Liver (tissue), 9 donors: ENCODE results near the gene DPP6. TPM values are rescaled to one million over a fixed set of nuclear protein-coding genes. Genes with fewer than 3 reads are reported as not detected.

Experiments
- DNase-seq: peaks from one replicate; pipeline ENCODE4 v3.0.0-alpha.2; 2017; ENCODE audit warnings: low spot score
- H3K27ac ChIP-seq, 2 donors: one replicate each; pipeline ENCODE4 v1.7.0; 2013; ENCODE audit warnings: inconsistent platforms in 2 of 2, low read length in 2 of 2, control low read depth in 1 of 2, low read depth in 1 of 2, mild to moderate bottlenecking in 1 of 2
- H3K27me3 ChIP-seq, 4 donors: one replicate each; pipeline versions ENCODE4 v1.6.1 to v1.7.0; 2013; ENCODE audit warnings: low read length in 3 of 4, inconsistent platforms in 1 of 4, mild to moderate bottlenecking in 1 of 4, moderate library complexity in 1 of 4; ENCODE audit not compliant: control insufficient read depth in 4 of 4, insufficient read depth in 4 of 4
- H3K36me3 ChIP-seq, 4 donors: one replicate each; pipeline versions ENCODE4 v1.6.1 to v1.7.0; 2013; ENCODE audit warnings: low read length in 3 of 4, mild to moderate bottlenecking in 3 of 4, low read depth in 1 of 4, moderate library complexity in 1 of 4; ENCODE audit not compliant: control insufficient read depth in 4 of 4, insufficient read depth in 3 of 4
- H3K4me1 ChIP-seq, 4 donors: one replicate each; pipeline versions ENCODE4 v1.6.1 to v1.7.0; 2013; ENCODE audit warnings: low read length in 3 of 4, mild to moderate bottlenecking in 3 of 4, moderate library complexity in 1 of 4; ENCODE audit not compliant: control insufficient read depth in 4 of 4, insufficient read depth in 4 of 4
- H3K4me3 ChIP-seq, 3 donors: one replicate each; pipeline versions ENCODE4 v1.6.1 to v1.7.0; 2013; ENCODE audit warnings: low read length in 3 of 3, control low read depth in 1 of 3, low read depth in 1 of 3, mild to moderate bottlenecking in 1 of 3
- H3K9ac ChIP-seq, 2 donors: one replicate each; pipeline ENCODE4 v1.7.0; 2013; ENCODE audit warnings: low read length in 2 of 2, mild to moderate bottlenecking in 2 of 2, moderate library complexity in 2 of 2, control low read depth in 1 of 2, low read depth in 1 of 2
- H3K9me3 ChIP-seq, 4 donors: one replicate each; pipeline versions ENCODE4 v1.6.1 to v1.7.0; 2013; ENCODE audit warnings: low read length in 3 of 4; ENCODE audit not compliant: control insufficient read depth in 4 of 4
- EGR1 ChIP-seq, 2 donors: IDR thresholded peaks; 2 replicates each; pipeline ENCODE4 v1.6.1; 2016 to 2018; ENCODE audit warnings: antibody characterized with exemption in 2 of 2, low read depth in 2 of 2
- FOXA1 ChIP-seq: IDR thresholded peaks from 2 replicates; pipeline ENCODE4 v1.6.1; 2016; ENCODE audit warnings: antibody characterized with exemption
- FOXA2 ChIP-seq: IDR thresholded peaks from 2 replicates; pipeline ENCODE4 v1.6.1; 2016; ENCODE audit warnings: antibody characterized with exemption
- GABPA ChIP-seq, 2 donors: IDR thresholded peaks in 1 of 2; conservative IDR thresholded peaks in 1 of 2; 2 replicates each; pipeline ENCODE4 v1.6.1; 2016; ENCODE audit warnings: antibody characterized with exemption in 2 of 2, mild to moderate bottlenecking in 1 of 2, moderate library complexity in 1 of 2
- HNF4A ChIP-seq, 2 donors: conservative IDR thresholded peaks; 2 replicates each; pipeline ENCODE4 v1.6.1; 2016; ENCODE audit warnings: antibody characterized with exemption in 2 of 2, mild to moderate bottlenecking in 2 of 2
- HNF4G ChIP-seq: IDR thresholded peaks from 2 replicates; pipeline ENCODE4 v1.6.1; 2016; ENCODE audit warnings: antibody characterized with exemption
- JUND ChIP-seq, 2 donors: IDR thresholded peaks; 2 replicates each; pipeline ENCODE4 v1.6.1; 2016; ENCODE audit warnings: antibody characterized with exemption in 2 of 2
- NR2F2 ChIP-seq: IDR thresholded peaks from 2 replicates; pipeline ENCODE4 v1.6.1; 2016; ENCODE audit warnings: antibody characterized with exemption
- RAD21 ChIP-seq, 2 donors: IDR thresholded peaks; 2 replicates each; pipeline ENCODE4 v1.6.1; 2016; ENCODE audit warnings: antibody characterized with exemption in 2 of 2, mild to moderate bottlenecking in 2 of 2
- RXRA ChIP-seq, 2 donors: IDR thresholded peaks; 2 replicates each; pipeline ENCODE4 v1.6.1; 2017 to 2018; ENCODE audit warnings: antibody characterized with exemption in 2 of 2, mild to moderate bottlenecking in 1 of 2
- SP1 ChIP-seq: IDR thresholded peaks from 2 replicates; pipeline ENCODE4 v1.6.1; 2018; ENCODE audit warnings: antibody characterized with exemption, mild to moderate bottlenecking
- TAF1 ChIP-seq: conservative IDR thresholded peaks from 2 replicates; pipeline ENCODE4 v1.6.1; 2016; ENCODE audit warnings: antibody characterized with exemption, mild to moderate bottlenecking
- YY1 ChIP-seq: IDR thresholded peaks from 2 replicates; pipeline ENCODE4 v1.6.1; 2016; ENCODE audit warnings: antibody characterized with exemption, mild to moderate bottlenecking
- WGBS: extraction: QIAGEN DNeasy Blood & Tissue Kit; methylation state at CpG from one replicate; pipeline ENCODE4 v1.1.7; 2013; 5-methylcytosine and 5-hydroxymethylcytosine counted together
- polyA plus RNA-seq, 2 donors: library from polyadenylated mRNA; stranded (reverse) in 1 of 2; unstranded in 1 of 2; fragments of 200-250 nt in 1 of 2; fragments of >200 nt in 1 of 2; fragmentation: Nextera tagmentation in 1 of 2; extraction: Ambion mirVana in 1 of 2; gene quantifications; one replicate each; pipeline versions ENCODE4 v1.2.1 to v1.2.3, GENCODE V29; 2013 to 2015
- total RNA-seq, 2 donors: library from RNA; depleted of rRNA; stranded (reverse); fragments of >200 nt; gene quantifications; one replicate each; pipeline ENCODE4 v1.2.3, GENCODE V29; 2014
- TF ChIP-seq, protein P1 (sequence below): fragments of 150-350 bp; IDR thresholded peaks from 2 replicates; pipeline ENCODE4 v1.5.1; 2017; ENCODE audit warnings: improper control_type of control experiment, low read depth, low read length; ENCODE audit not compliant: missing input control
- TF ChIP-seq, protein P2 (sequence below): IDR thresholded peaks from 2 replicates; pipeline ENCODE4 v1.6.1; 2016; ENCODE audit warnings: antibody characterized with exemption
- TF ChIP-seq, protein P3 (sequence below): IDR thresholded peaks from 2 replicates; pipeline ENCODE4 v1.6.1; 2016; ENCODE audit warnings: antibody characterized with exemption, mild to moderate bottlenecking
- TF ChIP-seq, protein P4 (sequence below): IDR thresholded peaks from 2 replicates; pipeline ENCODE4 v1.6.1; 2016; ENCODE audit warnings: antibody characterized with exemption
- TF ChIP-seq, protein P5 (sequence below): IDR thresholded peaks from 2 replicates; pipeline ENCODE4 v1.6.1; 2016; ENCODE audit warnings: antibody characterized with exemption
- donor health status: healthy.
- donor health status: healthy.
- donor health status: healthy.
- donor health status: healthy.
- donor health status: healthy.

DPP6 gene
- total and polyA plus RNA-seq, 4 donors, result 0.01 TPM; not detected in 3

DNA sequence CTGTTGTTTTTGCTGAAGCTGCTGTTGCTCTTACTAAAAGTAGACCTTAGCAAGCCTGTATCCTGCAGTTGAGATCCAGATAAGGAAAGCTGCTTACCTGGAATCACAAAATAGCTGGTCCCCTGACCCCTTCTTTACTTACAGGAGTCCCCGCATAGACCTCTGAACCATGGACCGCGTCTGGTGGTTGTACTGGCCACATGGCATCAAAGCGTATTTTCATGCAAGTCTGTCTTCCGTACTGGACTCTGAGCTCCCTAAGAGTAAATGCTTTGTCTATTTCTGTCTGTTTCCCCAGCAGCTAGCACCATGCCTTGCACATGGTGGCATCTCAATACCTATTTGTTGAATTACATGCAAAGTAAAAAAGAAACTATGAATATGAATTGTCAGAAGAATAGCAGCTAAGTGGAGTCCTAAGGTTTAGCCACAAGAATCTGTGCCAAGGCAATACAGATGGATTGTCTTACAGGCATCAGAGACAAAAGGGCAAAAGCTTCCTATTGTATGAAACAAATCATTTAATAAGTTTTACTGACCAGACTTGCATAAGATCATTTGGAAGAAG, 791.6 kb downstream of the DPP6 start (continued):
- TF ChIP-seq, protein P1, sequence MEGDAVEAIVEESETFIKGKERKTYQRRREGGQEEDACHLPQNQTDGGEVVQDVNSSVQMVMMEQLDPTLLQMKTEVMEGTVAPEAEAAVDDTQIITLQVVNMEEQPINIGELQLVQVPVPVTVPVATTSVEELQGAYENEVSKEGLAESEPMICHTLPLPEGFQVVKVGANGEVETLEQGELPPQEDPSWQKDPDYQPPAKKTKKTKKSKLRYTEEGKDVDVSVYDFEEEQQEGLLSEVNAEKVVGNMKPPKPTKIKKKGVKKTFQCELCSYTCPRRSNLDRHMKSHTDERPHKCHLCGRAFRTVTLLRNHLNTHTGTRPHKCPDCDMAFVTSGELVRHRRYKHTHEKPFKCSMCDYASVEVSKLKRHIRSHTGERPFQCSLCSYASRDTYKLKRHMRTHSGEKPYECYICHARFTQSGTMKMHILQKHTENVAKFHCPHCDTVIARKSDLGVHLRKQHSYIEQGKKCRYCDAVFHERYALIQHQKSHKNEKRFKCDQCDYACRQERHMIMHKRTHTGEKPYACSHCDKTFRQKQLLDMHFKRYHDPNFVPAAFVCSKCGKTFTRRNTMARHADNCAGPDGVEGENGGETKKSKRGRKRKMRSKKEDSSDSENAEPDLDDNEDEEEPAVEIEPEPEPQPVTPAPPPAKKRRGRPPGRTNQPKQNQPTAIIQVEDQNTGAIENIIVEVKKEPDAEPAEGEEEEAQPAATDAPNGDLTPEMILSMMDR, result no peak
- TF ChIP-seq JUND (IDR thresholded peaks at IDR 0.05), result no peak
- no peak for TF ChIP-seq FOXA1
- no peak for TF ChIP-seq YY1
- TF ChIP-seq RXRA (IDR thresholded peaks at IDR 0.05), result no peak
- no peak for TF ChIP-seq RAD21 (IDR thresholded peaks at IDR 0.05)
- no peak for TF ChIP-seq NR2F2

DNA sequence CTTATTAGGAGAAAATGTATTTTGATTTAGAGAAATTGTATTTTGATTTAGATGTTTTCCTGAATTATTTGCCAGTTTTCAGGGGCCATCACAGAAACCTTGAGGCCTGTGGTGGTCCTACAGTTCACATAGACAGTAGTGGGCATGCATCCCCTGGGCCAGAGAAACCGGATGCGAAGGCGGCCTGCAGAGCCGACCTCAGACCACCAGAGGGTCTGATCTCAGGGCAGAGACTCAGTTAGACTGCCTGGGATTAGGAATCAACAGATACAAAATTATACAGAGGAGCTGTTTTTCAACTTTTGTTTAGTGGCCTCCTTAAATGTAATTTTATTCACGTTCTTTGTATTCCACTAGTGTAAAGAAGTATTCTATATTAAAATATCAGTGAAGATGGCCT, 792.3 kb downstream of the DPP6 start:
- Histone ChIP-seq H3K4me1 (peaks cover 0 to 7% (median 0%) of the 10 kb centered on the region in 4 donors), H3K9me3 (no peaks in the 10 kb centered on the region), H3K4me3 (no peak overlapping the region), H3K9ac (no peak overlapping the region), H3K27ac (no peak overlapping the region), H3K27me3 (peaks cover 0 to 2% (median 0%) of the 10 kb centered on the region in 4 donors), H3K36me3 (no peaks in the 10 kb centered on the region)
- DNase-seq, result no peak
- no peak for TF ChIP-seq EGR1 (IDR thresholded peaks at IDR 0.05; ENCODE audit: low read depth in 2 of 2)
- no peak for TF ChIP-seq SP1
- no peak for TF ChIP-seq GABPA (IDR thresholded peaks at IDR 0.05 in 1 of 2, conservative IDR thresholded peaks at IDR 0.05 in 1 of 2)
- TF ChIP-seq NR2F2, result no peak
- TF ChIP-seq YY1, result no peak
- TF ChIP-seq, protein P1, result no peak
- no peak for TF ChIP-seq HNF4A (conservative IDR thresholded peaks at IDR 0.05)
- TF ChIP-seq, protein P2, sequence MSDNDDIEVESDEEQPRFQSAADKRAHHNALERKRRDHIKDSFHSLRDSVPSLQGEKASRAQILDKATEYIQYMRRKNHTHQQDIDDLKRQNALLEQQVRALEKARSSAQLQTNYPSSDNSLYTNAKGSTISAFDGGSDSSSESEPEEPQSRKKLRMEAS, result no peak
- TF ChIP-seq RXRA (IDR thresholded peaks at IDR 0.05), result no peak
- no peak for TF ChIP-seq FOXA2
- TF ChIP-seq JUND (IDR thresholded peaks at IDR 0.05), result no peak
- TF ChIP-seq TAF1, result no peak
- TF ChIP-seq, protein P3, sequence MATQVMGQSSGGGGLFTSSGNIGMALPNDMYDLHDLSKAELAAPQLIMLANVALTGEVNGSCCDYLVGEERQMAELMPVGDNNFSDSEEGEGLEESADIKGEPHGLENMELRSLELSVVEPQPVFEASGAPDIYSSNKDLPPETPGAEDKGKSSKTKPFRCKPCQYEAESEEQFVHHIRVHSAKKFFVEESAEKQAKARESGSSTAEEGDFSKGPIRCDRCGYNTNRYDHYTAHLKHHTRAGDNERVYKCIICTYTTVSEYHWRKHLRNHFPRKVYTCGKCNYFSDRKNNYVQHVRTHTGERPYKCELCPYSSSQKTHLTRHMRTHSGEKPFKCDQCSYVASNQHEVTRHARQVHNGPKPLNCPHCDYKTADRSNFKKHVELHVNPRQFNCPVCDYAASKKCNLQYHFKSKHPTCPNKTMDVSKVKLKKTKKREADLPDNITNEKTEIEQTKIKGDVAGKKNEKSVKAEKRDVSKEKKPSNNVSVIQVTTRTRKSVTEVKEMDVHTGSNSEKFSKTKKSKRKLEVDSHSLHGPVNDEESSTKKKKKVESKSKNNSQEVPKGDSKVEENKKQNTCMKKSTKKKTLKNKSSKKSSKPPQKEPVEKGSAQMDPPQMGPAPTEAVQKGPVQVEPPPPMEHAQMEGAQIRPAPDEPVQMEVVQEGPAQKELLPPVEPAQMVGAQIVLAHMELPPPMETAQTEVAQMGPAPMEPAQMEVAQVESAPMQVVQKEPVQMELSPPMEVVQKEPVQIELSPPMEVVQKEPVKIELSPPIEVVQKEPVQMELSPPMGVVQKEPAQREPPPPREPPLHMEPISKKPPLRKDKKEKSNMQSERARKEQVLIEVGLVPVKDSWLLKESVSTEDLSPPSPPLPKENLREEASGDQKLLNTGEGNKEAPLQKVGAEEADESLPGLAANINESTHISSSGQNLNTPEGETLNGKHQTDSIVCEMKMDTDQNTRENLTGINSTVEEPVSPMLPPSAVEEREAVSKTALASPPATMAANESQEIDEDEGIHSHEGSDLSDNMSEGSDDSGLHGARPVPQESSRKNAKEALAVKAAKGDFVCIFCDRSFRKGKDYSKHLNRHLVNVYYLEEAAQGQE, result no peak
- no peak for TF ChIP-seq HNF4G
- TF ChIP-seq, protein P4, sequence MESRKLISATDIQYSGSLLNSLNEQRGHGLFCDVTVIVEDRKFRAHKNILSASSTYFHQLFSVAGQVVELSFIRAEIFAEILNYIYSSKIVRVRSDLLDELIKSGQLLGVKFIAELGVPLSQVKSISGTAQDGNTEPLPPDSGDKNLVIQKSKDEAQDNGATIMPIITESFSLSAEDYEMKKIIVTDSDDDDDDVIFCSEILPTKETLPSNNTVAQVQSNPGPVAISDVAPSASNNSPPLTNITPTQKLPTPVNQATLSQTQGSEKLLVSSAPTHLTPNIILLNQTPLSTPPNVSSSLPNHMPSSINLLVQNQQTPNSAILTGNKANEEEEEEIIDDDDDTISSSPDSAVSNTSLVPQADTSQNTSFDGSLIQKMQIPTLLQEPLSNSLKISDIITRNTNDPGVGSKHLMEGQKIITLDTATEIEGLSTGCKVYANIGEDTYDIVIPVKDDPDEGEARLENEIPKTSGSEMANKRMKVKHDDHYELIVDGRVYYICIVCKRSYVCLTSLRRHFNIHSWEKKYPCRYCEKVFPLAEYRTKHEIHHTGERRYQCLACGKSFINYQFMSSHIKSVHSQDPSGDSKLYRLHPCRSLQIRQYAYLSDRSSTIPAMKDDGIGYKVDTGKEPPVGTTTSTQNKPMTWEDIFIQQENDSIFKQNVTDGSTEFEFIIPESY, result no peak
- no peak for TF ChIP-seq RAD21 (IDR thresholded peaks at IDR 0.05)
- TF ChIP-seq, protein P5, sequence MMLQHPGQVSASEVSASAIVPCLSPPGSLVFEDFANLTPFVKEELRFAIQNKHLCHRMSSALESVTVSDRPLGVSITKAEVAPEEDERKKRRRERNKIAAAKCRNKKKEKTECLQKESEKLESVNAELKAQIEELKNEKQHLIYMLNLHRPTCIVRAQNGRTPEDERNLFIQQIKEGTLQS, result no peak
- TF ChIP-seq FOXA1, result no peak
- WGBS, result 85% methylated on average over 5 of the region's 5 CpGs
